Calu3 (cell line): ENCODE measurements around the gene VDR. TPM values are rescaled to one million over a fixed set of nuclear protein-coding genes. Genes with fewer than 3 reads are reported as not detected.

ENCODE experiments used
- BruUV-seq: library from RNA; stranded (reverse); fragments of 400-500 nt; replicated peaks from 2 replicates; lab custom pipeline; 2021; lab: Mats Ljungman, UMichigan
- CTCF ChIA-PET: fragments of 300-600 bp; sonication (Branson Sonifier 250); formaldehyde crosslinking; loops from one replicate; lab custom pipeline; 2022; ENCODE audit warnings: antibody characterized with exemption; lab: Charles Lee
- DNase-seq: peaks from one replicate; pipeline ENCODE4 v3.0.0; 2022
- H3K27ac Mint-ChIP-seq: one replicate; pipeline ENCODE4 v1.8.0; 2022; ENCODE audit warnings: mixed read lengths; ENCODE audit not compliant: unreplicated experiment
- H3K27me3 Mint-ChIP-seq: one replicate; pipeline ENCODE4 v1.8.0; 2022; ENCODE audit warnings: mixed read lengths; ENCODE audit not compliant: unreplicated experiment
- H3K36me3 Mint-ChIP-seq: one replicate; pipeline ENCODE4 v1.8.0; 2022; ENCODE audit warnings: mild to moderate bottlenecking, moderate library complexity, mixed read lengths; ENCODE audit not compliant: insufficient read depth, unreplicated experiment
- H3K4me1 Mint-ChIP-seq: one replicate; pipeline ENCODE4 v1.8.0; 2022; ENCODE audit warnings: mild to moderate bottlenecking, low read depth, mixed read lengths; ENCODE audit not compliant: unreplicated experiment
- H3K4me3 Mint-ChIP-seq: one replicate; pipeline ENCODE4 v1.8.0; 2022; ENCODE audit warnings: mild to moderate bottlenecking, low read depth, moderate library complexity, mixed read lengths; ENCODE audit not compliant: unreplicated experiment
- H3K9me3 Mint-ChIP-seq: one replicate; pipeline ENCODE4 v1.8.0; 2022; ENCODE audit warnings: low read depth, mixed read lengths; ENCODE audit not compliant: unreplicated experiment
- intact Hi-C: fragments of 100-400 bp; cut with micrococcal nuclease; formaldehyde crosslinking; loops from one replicate; pipeline ENCODE4 v1.10.0; 2022; ENCODE audit not compliant: unreplicated experiment
- total RNA-seq: library from RNA; stranded (reverse); gene quantifications from 2 replicates; pipeline ENCODE4 v1.2.3, GENCODE V29; 2022
- TF ChIP-seq, protein P1 (sequence below): fragments of 200-600 bp; IDR thresholded peaks from one replicate; pipeline ENCODE4 v1.8.0; 2022; ENCODE audit warnings: antibody characterized with exemption; ENCODE audit not compliant: unreplicated experiment

The VDR gene
- total RNA-seq, 1 experiment from 2014 or later, result 10.1 TPM

- H3K27me3 Mint-ChIP-seq, result peaks cover 12% of the 10 kb centered on the region
- no peak overlapping the region for H3K27ac Mint-ChIP-seq
- CTCF ChIA-PET, result interaction anchor here (1.1 to 1.9 kb wide), 5 partner anchors 13 to 91 kb away, joined by 3 to 5 read pairs (median 3); no protein-coding TSS in a partner anchor
- intact Hi-C loops, result loop anchor here (5.0 kb wide), 1 partner anchor 58 kb away; no protein-coding TSS in a partner anchor
- TF ChIP-seq, protein P1, sequence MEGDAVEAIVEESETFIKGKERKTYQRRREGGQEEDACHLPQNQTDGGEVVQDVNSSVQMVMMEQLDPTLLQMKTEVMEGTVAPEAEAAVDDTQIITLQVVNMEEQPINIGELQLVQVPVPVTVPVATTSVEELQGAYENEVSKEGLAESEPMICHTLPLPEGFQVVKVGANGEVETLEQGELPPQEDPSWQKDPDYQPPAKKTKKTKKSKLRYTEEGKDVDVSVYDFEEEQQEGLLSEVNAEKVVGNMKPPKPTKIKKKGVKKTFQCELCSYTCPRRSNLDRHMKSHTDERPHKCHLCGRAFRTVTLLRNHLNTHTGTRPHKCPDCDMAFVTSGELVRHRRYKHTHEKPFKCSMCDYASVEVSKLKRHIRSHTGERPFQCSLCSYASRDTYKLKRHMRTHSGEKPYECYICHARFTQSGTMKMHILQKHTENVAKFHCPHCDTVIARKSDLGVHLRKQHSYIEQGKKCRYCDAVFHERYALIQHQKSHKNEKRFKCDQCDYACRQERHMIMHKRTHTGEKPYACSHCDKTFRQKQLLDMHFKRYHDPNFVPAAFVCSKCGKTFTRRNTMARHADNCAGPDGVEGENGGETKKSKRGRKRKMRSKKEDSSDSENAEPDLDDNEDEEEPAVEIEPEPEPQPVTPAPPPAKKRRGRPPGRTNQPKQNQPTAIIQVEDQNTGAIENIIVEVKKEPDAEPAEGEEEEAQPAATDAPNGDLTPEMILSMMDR, result no peak
- no peak overlapping the region for H3K4me3 Mint-ChIP-seq
- no peak for DNase-seq
- peaks cover 5% of the 10 kb centered on the region for H3K36me3 Mint-ChIP-seq
- no TSS peak for BruUV-seq
- H3K4me1 Mint-ChIP-seq, result peaks cover 14% of the 10 kb centered on the region
- H3K9me3 Mint-ChIP-seq, result no peaks in the 10 kb centered on the region
Observed at GRCh38 chr12:47835006-47835830, 69.6 kb downstream of the VDR start.

GRCh38 chr12:47834199-47834903 lies 70.4 kb downstream of the VDR start:
- no TSS peak for BruUV-seq
- Mint-ChIP-seq H3K27ac (no peak overlapping the region), H3K9me3 (no peaks in the 10 kb centered on the region), H3K27me3 (peaks cover 7% of the 10 kb centered on the region), H3K4me3 (no peak overlapping the region), H3K36me3 (peaks cover 5% of the 10 kb centered on the region), H3K4me1 (peaks cover 15% of the 10 kb centered on the region)
- TF ChIP-seq, protein P1, result no peak
- intact Hi-C loops, result no loop called here
- CTCF ChIA-PET, result interaction anchor here (0.8 to 1.2 kb wide), 2 partner anchors 21 to 37 kb away, joined by 3 read pairs; no protein-coding TSS in a partner anchor
- DNase-seq, result no peak

GRCh38 chr12:47833591-47834012 lies 71.2 kb downstream of the VDR start:
- Mint-ChIP-seq H3K4me1 (peaks cover 23% of the 10 kb centered on the region), H3K9me3 (no peaks in the 10 kb centered on the region), H3K27me3 (no peaks in the 10 kb centered on the region), H3K27ac (no peak overlapping the region), H3K36me3 (peaks cover 12% of the 10 kb centered on the region), H3K4me3 (no peak overlapping the region)
- TF ChIP-seq, protein P1, result no peak
- intact Hi-C loops, result no loop called here
- CTCF ChIA-PET, result interaction anchor here (0.8 to 1.7 kb wide), 3 partner anchors 13 to 36 kb away, joined by 3 to 5 read pairs (median 3); no protein-coding TSS in a partner anchor
- BruUV-seq, result no TSS peak
- no peak for DNase-seq

GRCh38 chr12:47832263-47832933 lies 72.4 kb downstream of the VDR start:
- no peak overlapping the region for H3K27ac Mint-ChIP-seq
- TF ChIP-seq, protein P1, result no peak
- peaks cover 8% of the 10 kb centered on the region for H3K36me3 Mint-ChIP-seq
- peaks cover 23% of the 10 kb centered on the region for H3K4me1 Mint-ChIP-seq
- no peak for DNase-seq
- intact Hi-C loops, result no loop called here
- no peak overlapping the region for H3K4me3 Mint-ChIP-seq
- CTCF ChIA-PET, result interaction anchor here (1.1 to 1.7 kb wide), 2 partner anchors 14 to 19 kb away, joined by 4 to 5 read pairs; no protein-coding TSS in a partner anchor
- H3K27me3 Mint-ChIP-seq, result no peaks in the 10 kb centered on the region
- H3K9me3 Mint-ChIP-seq, result no peaks in the 10 kb centered on the region
- BruUV-seq, result no TSS peak
